Left lobe of liver (tissue), 2 donors: ENCODE results near the gene B4GALT1. TPM values are rescaled to one million over a fixed set of nuclear protein-coding genes. Genes with fewer than 3 reads are reported as not detected.
"Not testable (repeated sequence)": the region's sequence is repeated elsewhere in the genome, so short reads cannot be mapped to it uniquely, and the experiment has no call there.

Source experiments
- ATAC-seq: fragments of 200-7000 bp; cut with Tn5 transposase; one replicate; pipeline ENCODE4 v1.9.1; 2020; ENCODE audit warnings: mild to moderate bottlenecking, moderate library complexity
- DNase-seq: peaks from one replicate; pipeline ENCODE4 v3.0.0-alpha.2; 2020; ENCODE audit warnings: low spot score
- total RNA-seq: library from RNA; stranded (reverse); gene quantifications from one replicate; pipeline ENCODE4 v1.2.1, GENCODE V29; 2021
- donor health status: DM: no; HTN: no; CAD: no; lungs with moderate emphysema.
- donor health status: DM: no; HTN: yes; CAD: no.

The B4GALT1 gene
- total RNA-seq, 1 donor from 2014 or later = 48.2 TPM

GRCh38 chr9:33105959-33106358 is 61.2 kb downstream of the B4GALT1 start:
- no peak for ATAC-seq
- DNase-seq = no peak

DNA sequence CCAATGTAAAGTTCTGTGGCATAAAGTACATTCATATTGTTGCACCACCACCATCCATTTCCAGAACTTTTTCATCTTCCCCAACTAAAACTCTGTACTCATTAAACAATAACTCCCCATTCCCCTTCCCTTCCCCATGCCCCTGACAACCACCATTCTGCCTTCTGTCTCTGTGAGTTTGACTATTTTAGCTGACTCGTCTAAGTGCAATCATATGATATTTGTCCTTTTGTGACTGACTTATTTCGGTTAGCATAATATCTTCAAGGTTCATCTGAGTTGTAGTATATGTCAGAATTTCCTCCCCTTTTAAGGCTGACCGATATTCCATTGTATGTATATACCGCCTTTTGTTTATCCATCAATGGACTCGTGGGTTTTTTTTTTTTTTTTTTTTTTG is 61.6 kb downstream of the B4GALT1 start:
- ATAC-seq = no peak
- no peak for DNase-seq

DNA sequence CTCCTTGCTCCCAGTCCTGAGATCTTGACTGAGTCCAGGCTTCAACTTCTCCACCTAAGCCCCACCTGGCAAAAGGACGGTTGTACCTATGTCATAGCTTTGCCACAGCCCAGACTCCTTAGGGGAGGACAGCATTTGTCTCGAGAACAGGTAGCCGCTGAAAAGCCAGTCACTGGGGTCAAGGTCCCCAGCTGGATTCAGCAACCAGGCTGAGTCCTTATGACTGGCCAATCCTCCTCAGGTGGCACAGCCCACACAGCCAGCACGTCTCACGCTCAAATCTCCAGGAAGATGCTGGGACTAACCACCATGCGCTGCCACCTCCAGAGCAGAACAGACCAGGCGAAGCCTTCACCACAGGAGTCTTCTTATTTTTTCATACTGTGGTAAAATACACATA is 62.7 kb downstream of the B4GALT1 start:
- ATAC-seq (no peak), DNase-seq (no peak)

- ATAC-seq (no peak), DNase-seq (no peak)
These were observed 63.4 kb downstream of the B4GALT1 start for GRCh38 chr9:33103501-33104281.

GRCh38 chr9:33102551-33103210 is 64.5 kb downstream of the B4GALT1 start:
- DNase-seq (no peak), ATAC-seq (no peak)

DNA sequence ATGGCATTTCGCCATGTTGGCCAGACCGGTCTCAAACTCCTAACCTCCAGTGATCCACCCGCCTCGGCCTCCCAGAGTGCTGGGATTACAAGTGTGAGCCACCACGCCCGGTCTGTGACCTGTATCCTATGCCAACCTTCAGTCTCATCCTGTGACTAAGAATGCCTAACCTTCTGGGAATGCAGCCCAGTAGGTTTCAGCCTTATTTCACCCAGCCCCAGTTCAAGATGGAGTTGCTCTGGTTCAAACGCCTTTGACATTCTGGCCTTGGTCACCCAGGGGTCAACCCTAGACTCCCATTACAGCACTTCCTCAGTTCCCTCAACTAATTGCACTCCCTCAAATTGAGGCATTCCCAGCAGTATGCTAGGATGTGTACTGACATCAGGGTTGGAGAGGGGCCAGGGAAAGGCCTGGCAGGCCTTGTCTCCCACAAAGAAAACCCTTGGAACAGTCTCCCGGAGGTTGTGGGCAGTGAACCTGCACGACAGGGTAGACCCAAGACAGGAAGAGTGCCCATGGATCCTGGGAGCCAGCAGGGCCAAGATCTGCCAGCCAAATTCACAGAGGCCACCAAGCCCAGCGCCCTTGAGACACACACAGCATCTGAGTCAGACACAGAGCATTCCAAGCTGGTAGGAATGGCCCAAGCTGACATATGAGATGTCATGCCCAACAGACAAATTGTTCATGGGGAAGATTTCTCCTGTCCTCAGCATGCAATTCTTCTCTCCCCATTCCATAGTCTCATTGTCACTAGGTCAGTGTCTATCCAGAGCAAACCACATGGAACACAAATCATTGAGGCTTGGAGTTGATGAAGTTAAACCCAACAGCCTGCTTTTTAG is 65.8 kb downstream of the B4GALT1 start:
- ATAC-seq (peak; percentile 48), DNase-seq (no peak)

- ATAC-seq (no peak), DNase-seq (no peak)
These were observed 67.4 kb downstream of the B4GALT1 start for GRCh38 chr9:33099754-33100153.

- ATAC-seq (no peak), DNase-seq (no peak)
These were observed 69.9 kb downstream of the B4GALT1 start for GRCh38 chr9:33097192-33097591.

GRCh38 chr9:33092634-33093033 is 74.5 kb downstream of the B4GALT1 start:
- ATAC-seq (no peak), DNase-seq (no peak)

DNA sequence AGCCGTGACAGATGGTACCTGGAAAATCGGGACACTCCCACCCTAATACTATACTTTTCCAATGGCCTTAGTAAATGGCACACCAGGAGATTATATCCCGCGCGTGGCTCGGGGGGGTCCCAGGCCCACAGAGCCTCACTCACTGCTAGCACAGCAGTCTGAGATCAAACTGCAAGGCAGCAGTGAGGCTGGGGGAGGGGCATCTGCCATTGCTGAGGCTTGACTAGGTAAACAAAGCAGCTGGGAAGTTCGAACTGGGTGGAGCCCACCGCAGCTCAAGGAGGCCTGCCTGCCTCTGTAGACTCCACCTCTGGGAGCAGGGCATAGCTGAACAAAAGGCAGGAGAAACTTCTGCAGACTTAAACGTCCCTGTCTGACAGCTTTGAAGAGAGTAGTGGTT is 81.5 kb downstream of the B4GALT1 start:
- not testable (repeated sequence) for DNase-seq, ATAC-seq

DNA sequence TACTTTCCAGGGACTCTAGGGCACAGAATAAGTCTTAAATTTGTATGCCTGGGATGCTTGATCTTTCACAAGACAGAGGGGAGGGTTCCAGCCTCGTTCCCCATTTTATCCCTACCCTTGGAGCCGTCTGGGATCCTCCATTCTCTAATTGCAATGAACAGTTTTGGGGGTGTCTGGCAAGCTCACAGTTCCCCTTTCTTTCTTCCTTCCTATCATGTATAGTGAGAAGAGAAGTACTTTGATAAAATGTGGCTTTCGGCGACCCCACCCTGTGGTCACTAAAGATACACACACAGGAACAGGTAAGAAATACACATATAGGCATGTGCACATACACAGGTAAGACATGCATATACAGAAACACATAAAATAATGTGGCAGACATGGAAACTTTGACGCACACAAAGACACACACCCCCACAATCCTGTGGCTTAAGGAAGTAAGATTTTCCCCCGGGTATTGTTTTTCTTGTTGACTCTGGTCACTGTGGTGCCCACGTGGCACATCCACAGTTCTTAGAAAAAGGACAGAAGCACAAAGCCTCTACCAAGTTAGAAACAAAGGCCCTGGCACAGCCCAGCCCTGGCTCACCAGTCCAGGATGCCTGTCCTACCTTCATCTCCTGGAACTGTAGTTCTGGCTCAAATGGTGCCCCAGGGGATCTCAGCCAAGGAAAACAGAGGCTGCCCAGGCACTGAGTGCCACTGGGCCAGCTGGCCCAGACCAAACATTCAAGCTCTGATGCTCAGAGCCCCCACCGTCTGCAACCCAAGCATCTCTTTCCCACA is 84.4 kb downstream of the B4GALT1 start:
- DNase-seq (peak; percentile 64), ATAC-seq (peak; percentile 79)

DNA sequence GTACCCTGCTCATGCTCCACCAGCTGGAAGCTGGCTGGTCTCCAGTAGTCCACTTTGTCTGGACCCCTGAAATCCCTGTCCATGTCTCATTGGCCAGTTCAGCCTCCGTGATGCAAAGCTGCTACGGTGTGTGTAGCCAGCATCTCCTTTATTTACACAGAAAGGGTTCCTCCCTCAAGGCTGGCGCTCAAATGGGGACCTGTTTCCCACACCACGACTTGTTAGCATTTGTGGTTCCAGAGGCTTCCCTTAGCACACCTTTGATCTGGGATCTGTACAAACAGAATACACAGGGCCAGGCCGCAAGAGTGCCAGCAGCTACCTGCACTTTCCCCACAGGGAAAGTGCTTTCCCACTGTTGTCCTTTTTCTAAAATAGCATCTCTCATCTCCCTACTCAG is 85.0 kb downstream of the B4GALT1 start:
- peak; percentile 72 for DNase-seq
- peak; percentile 83 for ATAC-seq

DNA sequence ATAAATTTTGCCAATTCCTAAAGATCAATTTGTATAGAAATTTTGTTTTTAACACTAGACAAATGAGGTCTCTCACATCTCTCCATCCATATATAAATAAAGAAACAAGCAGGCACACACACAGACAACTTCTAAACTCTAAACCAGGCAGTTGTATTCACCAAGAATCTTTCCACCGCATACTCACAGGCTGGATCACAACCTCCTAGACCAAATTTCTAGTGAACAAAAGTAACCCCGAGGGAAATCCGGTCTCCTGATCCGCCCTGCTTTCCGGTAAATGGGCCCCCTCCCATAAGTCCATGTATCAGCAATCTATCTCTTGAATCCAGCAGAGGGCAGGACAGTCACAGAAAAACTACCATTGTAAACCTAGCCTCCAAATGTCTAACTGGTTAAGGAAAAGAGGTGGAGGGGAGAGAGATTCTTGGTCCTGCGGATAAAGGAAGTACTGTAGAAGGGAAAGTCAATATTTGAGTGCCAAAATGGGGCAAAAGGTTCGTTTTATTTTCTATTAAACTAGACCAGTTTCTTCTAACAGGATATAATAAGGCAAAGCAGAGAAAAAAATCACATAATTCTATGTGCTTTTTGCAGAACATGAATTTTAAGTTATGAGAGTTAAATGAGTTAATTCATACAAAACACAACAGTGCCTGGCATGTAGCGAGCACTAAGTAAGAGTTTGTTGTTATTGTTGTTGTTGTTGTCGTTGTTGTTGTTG is 85.8 kb downstream of the B4GALT1 start:
- ATAC-seq = peak; percentile 65
- peak; percentile 57 for DNase-seq

- ATAC-seq (no peak), DNase-seq (no peak)
These were observed 86.6 kb downstream of the B4GALT1 start for GRCh38 chr9:33080534-33080933.

- ATAC-seq (peak; percentile 96), DNase-seq (peak; percentile 97)
These were observed 90.8 kb downstream of the B4GALT1 start, which contains the start of gene SMU1 for GRCh38 chr9:33076046-33077004. Gene SMU1, minus strand, starts transcription at chr9:33076674. Its CDS starts 66 bp downstream, at chr9:33076608.

GRCh38 chr9:33068991-33069390 is 98.1 kb downstream of the B4GALT1 start:
- DNase-seq (no peak), ATAC-seq (no peak)

- ATAC-seq = no peak
These were observed 101.7 kb downstream of the B4GALT1 start for GRCh38 chr9:33065157-33066076.

More at GRCh38 chr9:33065157-33066076, 101.7 kb downstream of the B4GALT1 start:
- no peak for DNase-seq
